ENCODE data around the gene DENND11. TPM values are rescaled to one million over a fixed set of nuclear protein-coding genes. Genes with fewer than 3 reads are reported as not detected.

DENND11 gene
- total and polyA plus RNA-seq, 9 of the 15 experiments (the other 6 are each of a cell fraction or from before 2014, with no cell fraction given), result 0.07 to 1.1 (median 0.36) TPM

GRCh38 chr7:141737836-141738591 is 36.0 kb upstream of the DENND11 start, which contains the start of gene SSBP1 (continued):
- TF ChIP-seq REST (IDR thresholded peaks at IDR 0.05; ENCODE audit: borderline replicate concordance), result peak; percentile 47; the same call in 1 of the 2 replicates
- TF ChIP-seq REST (CRISPR knock-in tag; IDR thresholded peaks at IDR 0.05; ENCODE audit: low read depth), result peak; percentile 84
- TF ChIP-seq RBM34 (IDR thresholded peaks at IDR 0.05; ENCODE audit: borderline replicate concordance, insufficient read depth, low read length), result no peak
- peak; percentile 71 for TF ChIP-seq MTA2 (IDR thresholded peaks at IDR 0.05; ENCODE audit: low read depth)
- peak; percentile 99 for TF ChIP-seq NEUROD1 (IDR thresholded peaks at IDR 0.05; ENCODE audit: borderline replicate concordance, low read depth, low read length, partially characterized antibody)
- TF ChIP-seq SRSF1 (IDR thresholded peaks at IDR 0.05; ENCODE audit: low read depth, low read length), result no peak
- peak; percentile 47; the same call in 1 of the 2 replicates for TF ChIP-seq RAD51 (IDR thresholded peaks at IDR 0.05; ENCODE audit: borderline replicate concordance, low read depth)
- TF ChIP-seq TOE1 (IDR thresholded peaks at IDR 0.05; ENCODE audit: borderline replicate concordance), result peak; percentile 97
- no peak; the same call in 1 of the 2 replicates for TF ChIP-seq TOE1 (CRISPR knock-in tag; IDR thresholded peaks at IDR 0.05; ENCODE audit: borderline replicate concordance, low read depth)
- peak; percentile 98 for TF ChIP-seq NR2C1 (IDR thresholded peaks at IDR 0.05)
- peak; percentile 99 for TF ChIP-seq NR2C1 (tag; IDR thresholded peaks at IDR 0.05)
- TF ChIP-seq EWSR1 (IDR thresholded peaks at IDR 0.05; ENCODE audit: borderline replicate concordance, low read depth, partially characterized antibody), result no peak
- peak; percentile 28; the same call in 1 of the 2 replicates for TF ChIP-seq TCF3 (CRISPR knock-in tag; IDR thresholded peaks at IDR 0.05)
- TF ChIP-seq NUFIP1 (IDR thresholded peaks at IDR 0.05; ENCODE audit: partially characterized antibody), result no peak
- no peak; the same call in 1 of the 2 replicates for TF ChIP-seq TFE3 (CRISPR knock-in tag; IDR thresholded peaks at IDR 0.05)
- TF ChIP-seq PPARD (CRISPR knock-in tag; IDR thresholded peaks at IDR 0.05), result no peak
- TF ChIP-seq CBX8 (IDR thresholded peaks at IDR 0.05; ENCODE audit: borderline replicate concordance, extremely low read depth, low read depth, low read length, poor library complexity, severe bottlenecking), result no peak
- 0 out of 2 replicates have a peak, but pooled peaks have one; percentile 27 for TF ChIP-seq ZNF707 (CRISPR knock-in tag; conservative IDR thresholded peaks at IDR 0.05)
- no peak for TF ChIP-seq CSDE1 (IDR thresholded peaks at IDR 0.05)
